GM12872 (cell line): Measurements from ENCODE around the gene PHACTR1.

Experiments used
- TF ChIP-seq, protein P1 (sequence below): IDR thresholded peaks from 3 replicates; pipeline ENCODE4 v1.5.1; 2011; ENCODE audit warnings: low read depth, mild to moderate bottlenecking, low read length, moderate library complexity; ENCODE audit not compliant: insufficient read depth

The PHACTR1 gene

DNA sequence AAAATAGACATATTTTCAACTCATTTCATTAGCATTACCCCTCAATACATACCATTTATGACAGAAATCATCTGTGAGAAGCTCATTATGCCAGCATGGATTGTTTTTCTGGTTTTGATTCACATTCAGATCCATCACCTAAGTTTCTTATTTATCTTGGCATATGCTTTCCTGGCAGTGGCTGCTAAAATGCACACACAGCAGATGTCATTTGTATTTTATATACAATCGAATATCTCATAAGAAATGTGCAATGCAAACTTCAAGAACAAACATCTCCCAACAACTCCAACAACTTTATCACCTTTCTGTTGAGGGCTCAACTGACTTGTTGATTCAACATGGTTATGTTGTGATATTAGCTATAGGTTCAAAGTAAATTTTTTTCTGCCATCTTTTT lies 208.3 kb downstream of the PHACTR1 start:
- TF ChIP-seq, protein P1, sequence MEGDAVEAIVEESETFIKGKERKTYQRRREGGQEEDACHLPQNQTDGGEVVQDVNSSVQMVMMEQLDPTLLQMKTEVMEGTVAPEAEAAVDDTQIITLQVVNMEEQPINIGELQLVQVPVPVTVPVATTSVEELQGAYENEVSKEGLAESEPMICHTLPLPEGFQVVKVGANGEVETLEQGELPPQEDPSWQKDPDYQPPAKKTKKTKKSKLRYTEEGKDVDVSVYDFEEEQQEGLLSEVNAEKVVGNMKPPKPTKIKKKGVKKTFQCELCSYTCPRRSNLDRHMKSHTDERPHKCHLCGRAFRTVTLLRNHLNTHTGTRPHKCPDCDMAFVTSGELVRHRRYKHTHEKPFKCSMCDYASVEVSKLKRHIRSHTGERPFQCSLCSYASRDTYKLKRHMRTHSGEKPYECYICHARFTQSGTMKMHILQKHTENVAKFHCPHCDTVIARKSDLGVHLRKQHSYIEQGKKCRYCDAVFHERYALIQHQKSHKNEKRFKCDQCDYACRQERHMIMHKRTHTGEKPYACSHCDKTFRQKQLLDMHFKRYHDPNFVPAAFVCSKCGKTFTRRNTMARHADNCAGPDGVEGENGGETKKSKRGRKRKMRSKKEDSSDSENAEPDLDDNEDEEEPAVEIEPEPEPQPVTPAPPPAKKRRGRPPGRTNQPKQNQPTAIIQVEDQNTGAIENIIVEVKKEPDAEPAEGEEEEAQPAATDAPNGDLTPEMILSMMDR = no peak

DNA sequence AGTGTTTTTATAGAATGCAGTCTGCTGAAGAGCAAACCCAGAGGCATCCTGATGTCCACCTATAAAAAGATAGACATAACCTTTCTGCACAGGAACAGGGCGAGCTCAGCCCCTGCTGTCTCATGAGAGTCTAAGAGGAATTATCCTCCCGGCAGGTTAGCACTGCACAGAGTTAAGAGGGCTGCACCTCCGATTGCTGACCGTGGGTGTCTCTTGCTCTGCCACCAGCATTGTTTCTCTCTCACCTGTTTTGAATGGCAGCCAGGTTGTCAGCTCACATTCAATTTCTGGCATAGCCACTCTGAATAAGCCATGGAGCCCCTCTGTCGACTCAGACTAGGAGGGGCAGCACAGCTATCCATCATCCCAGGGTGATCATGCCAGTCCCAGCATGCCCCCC lies 211.2 kb downstream of the PHACTR1 start:
- TF ChIP-seq, protein P1 = no peak

DNA sequence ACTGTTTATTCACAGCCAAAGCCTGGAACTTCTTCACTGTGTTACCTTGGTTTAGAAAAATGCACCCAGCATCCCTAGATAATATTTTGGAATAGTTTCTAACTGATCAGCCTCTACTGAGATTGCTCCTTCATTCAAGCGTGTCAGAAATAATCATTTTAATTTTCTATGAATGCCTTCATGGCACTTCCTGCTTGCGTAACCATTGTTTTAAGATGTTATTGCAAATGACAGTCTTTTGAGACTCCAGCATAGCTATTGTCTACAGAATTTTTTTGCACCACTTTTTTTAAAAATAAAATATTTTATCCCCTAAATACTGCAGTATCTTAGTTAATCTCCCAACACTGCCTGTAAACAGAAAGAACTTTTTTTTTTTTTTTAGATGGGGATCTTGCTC lies 213.1 kb downstream of the PHACTR1 start:
- TF ChIP-seq, protein P1 = no peak

DNA sequence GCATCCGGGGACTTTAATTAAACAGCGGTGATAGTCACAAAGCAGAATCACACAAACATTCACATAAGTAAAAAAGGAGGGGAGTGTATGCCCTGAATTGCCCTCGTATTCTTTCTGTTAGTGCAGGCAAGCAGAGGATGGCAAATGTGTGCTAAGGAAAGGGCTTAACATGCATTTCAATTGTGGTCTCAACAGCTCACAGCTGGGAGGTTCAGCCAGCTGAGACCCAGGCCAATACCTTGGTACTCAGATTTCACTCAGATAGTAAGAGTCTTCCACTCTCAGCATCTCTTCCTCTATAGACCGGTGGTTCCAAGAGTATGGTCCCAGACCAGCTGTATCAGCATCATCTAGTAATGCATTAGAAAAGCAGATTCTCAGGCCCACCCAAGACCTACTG lies 215.1 kb downstream of the PHACTR1 start:
- TF ChIP-seq, protein P1 = no peak

DNA sequence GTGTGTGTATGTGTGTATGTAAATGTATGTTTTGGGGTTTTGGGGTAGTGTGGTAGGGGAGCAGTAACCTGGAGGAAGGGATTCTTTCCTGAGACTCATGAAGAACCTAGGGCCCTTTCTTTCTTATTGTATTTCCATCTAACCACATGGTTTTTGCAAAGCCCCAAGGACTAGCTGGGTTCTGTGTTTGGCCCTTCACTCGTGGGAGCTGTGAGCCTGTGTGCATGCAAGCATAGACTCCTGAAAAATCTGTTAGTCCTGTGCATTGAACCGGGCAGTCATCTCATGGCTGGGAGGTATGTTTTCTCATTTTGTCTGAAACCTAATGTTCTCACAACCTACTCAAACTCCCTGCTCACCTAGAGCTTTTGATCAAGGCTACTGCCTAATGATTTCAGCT lies 219.1 kb downstream of the PHACTR1 start:
- TF ChIP-seq, protein P1 = no peak

DNA sequence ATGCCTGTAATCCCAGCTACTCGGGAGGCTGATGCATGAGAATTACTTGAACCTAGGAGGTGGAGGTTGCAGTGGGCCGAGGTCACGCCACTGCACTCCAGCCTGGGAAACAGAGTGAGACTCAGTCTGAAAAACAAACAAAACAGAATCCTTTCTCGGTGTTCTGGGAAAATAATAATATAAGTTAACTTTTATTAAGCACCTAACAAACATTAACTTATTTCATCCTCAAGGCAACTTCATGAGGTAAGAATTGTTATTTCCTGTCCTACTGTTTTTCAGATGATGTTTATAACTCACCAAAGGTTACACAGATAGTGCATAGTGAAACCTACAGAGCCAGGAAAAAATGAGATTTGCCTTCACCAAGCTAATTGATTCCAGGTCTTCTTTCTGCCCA lies 221.4 kb downstream of the PHACTR1 start:
- TF ChIP-seq, protein P1 = no peak

DNA sequence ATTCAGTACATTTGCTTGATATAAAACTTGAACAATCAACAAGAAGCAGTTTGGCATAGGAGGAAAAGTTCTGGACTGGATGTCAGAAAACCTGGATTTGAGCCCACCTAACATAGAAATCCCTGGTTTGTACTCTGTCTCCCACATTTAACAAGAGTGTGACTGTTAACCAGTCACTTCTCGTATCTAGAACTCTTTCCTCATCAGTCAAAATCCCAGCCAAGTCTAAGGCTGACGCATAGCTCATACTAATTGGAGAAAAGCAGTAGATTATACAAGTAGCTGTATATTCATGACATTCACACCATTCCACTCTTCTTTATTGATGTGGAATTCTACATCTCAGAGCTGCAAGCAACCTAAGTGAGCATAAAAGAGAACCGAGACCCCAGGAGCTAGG lies 222.7 kb downstream of the PHACTR1 start:
- TF ChIP-seq, protein P1 = no peak

DNA sequence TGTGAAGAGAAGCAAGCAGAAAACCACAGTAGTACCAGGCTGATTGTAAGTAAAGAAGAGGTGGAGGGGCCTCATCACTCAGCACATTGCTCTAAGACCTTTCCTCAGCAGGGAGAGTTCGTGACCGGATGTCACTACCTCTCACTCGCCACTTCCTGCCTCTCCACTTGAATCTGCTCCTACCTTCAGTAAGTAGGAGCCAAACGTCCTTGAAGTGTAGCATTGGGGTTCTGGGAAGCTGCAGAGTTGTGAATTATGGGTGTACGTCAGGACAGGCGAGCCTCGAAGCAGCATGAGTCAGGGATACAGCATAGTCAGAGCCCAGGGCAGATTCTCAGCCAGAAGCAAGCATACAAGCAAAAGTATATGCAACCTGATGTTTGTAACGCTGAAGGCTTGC lies 224.9 kb downstream of the PHACTR1 start:
- TF ChIP-seq, protein P1 = no peak
